HG03520 (cell line): ENCODE results near the gene EBF4.

Experiments used
- ATAC-seq: cut with Tn5 transposase; IDR thresholded peaks from one replicate; pipeline ENCODE4 v1.9.1; 2021; ENCODE audit warnings: mild to moderate bottlenecking, moderate library complexity; ENCODE audit not compliant: unreplicated experiment

EBF4 gene

GRCh38 chr20:2698912-2699311 lies 6.3 kb downstream of the EBF4 start:
- no peak for ATAC-seq

- ATAC-seq = no peak
These were observed 7.3 kb downstream of the EBF4 start for GRCh38 chr20:2699775-2700413.

DNA sequence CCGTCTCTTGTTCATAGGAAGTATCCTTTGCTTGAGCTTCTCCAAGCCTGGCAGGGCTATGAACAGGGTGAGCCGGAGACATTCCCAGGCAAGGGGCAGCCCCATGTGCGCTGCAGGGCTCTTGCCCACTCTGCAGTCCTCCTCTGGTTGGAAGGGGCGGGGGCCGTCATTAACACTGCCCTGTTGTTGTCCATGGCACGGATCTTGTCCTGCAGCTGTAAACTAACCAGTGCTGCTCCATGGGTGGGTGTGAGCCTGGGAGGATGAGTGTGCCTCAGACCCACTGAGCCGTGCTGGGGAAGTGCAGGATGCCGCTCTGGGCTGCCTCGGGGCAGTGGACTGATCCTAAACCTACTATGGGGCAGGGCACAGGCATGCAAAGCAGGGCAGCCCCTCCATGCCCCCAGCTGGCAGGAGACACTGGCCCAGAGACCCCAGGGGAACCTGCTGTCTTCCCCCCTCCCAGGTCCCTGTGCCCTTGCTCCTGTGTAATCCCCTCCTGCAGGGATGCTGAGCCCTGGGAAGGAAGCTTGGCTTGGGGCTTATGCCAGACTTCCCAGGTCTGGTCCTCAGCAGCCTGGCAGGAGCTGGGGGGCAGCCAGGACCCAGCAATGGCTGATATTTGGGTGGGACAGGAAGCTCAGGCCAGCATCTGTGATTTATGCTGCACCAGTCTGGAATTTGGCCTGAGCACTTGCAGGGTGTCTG lies 8.5 kb downstream of the EBF4 start:
- ATAC-seq = no peak

- no peak for ATAC-seq
These were observed 9.1 kb downstream of the EBF4 start for GRCh38 chr20:2701671-2702081.

DNA sequence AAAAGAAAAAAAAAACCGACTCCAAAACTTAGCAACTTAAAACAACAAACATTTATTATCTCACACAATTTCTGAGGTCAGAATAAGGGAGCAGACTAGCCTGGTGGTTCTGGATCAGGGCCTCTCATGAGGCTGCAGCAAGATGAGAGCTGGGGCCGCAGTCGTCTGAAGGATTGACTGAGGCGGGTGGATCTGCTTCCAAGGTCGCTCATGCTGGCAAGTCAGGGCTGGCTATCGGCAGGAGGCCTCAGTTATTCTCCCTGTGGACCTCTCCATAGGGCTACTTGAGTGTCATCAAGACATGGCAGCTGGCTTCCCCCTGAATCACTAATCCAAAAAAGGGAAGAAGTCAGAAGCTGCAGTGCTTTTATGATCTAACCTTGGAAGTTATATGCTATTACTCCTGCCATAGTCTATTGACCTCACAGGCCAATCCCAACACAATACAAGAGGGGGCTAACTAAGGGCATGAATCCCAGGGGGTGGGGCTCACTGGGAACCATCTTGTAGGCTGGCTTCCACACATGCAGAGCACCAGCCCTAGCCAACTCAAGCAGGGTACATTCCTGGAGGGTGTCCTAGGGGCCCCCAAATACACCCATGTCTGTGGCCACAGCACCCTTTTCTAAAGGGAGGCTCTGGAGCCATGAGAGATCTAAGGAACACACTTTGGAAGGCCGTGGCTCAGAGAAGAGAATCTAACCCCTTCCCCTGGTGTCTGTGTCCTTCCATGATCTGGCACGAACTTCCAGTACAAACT lies 11.3 kb downstream of the EBF4 start:
- ATAC-seq = no peak

DNA sequence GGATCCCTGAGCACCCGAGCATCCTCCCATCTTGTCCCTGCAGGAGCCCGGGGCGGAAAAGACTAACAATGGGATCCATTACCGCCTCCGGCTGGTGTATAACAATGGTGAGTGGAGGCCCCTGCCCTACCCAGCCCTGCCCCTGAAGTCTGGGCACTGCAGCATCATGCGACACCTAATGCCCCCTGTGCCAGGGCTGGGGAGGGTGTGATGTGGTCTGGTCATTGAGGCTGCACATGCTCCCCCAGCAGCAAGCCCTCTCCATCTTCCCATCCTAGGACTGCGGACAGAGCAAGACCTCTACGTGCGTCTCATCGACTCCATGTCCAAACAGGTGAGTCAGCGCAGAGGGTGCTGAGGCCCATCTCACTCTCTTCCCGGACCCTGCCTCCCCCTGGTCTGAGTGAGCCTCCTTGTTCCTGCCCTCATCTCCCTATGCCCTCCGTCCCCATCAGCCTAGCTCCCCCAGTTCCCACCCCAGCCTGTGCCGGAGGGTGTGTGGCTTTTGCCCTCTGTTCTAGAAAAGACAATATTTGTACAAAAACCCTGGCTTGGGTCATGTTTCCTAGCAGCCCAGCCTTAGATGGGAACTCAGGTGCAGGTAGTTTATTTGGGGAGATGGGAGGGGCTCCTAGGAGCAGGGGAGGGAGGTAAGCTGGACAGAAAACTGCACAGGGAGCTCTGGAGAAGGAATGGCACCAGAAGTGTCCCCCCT lies 13.5 kb downstream of the EBF4 start:
- no peak for ATAC-seq

- no peak for ATAC-seq
These were observed 14.2 kb downstream of the EBF4 start for GRCh38 chr20:2706688-2707352.

DNA sequence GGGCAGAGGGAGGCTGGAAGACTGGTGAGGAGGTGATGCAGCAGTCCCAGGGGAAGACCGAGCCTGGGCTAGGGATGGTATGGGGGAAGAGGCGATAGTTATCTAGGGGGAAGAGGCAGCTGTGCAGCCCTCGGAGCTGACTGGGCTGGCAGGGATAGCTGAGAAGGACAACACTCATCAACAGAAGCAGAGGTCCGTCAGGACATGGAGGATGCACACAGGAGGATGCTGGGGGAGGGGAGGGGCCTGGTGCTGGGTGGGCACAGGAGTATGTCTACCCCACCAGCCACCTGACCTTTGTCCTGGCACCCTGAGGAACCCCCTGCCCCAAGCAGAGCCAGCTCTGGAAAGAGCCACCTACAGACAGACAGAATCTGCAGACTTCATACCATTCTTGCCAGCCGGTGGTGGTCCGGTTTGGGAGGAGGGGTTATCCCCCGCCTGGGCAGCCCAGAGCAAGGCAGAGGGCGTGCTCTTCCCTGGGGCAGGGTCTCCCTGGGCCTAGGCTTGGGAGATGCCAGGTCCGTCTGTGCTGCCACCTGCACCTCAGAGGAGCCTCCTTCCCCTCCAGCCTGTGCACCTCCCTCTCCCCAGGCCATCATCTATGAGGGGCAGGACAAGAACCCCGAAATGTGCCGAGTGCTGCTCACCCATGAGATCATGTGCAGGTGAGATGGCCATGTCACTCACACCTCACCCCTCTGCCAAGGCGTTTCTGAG lies 14.9 kb downstream of the EBF4 start:
- ATAC-seq = no peak

DNA sequence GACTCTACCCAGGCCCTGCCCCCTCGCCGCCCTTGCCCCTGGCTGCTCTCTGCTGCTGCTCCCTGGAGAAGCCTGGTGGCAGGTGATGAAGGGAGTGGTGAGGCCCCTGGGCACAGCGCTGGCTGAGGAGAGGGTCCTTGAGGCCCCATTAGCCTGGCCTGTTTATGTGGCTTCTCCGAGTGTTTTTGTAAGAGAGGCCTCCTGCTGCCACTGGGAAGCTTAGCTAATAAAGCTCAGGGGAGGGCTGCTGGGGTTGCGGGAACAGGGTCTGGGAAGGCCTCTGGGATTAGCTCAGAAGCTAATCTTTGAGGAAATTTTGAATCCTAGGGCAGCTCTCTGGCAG lies 15.5 kb downstream of the EBF4 start:
- ATAC-seq = no peak

GRCh38 chr20:2708665-2709064 lies 16.1 kb downstream of the EBF4 start:
- ATAC-seq = no peak

GRCh38 chr20:2709205-2709981 lies 16.8 kb downstream of the EBF4 start:
- ATAC-seq = no peak

DNA sequence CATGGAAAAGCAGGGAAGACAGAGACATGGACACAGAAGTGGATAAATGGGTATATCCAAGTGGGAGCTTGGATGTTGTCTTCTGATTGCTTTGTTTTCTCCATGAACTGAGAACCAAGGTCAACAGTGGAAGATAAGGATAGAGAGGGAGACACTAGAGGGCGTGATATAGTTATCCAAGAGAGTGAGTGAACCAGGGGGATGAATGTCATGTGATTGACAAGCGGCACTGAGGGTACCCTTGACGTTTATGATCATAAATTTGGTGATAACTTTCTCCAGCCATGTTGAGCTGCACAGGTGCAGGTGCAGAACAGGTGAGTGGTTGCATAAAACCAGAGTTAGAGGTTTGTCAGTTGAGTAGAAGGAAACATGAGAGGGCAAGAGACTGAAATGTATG lies 20.7 kb downstream of the EBF4 start:
- no peak for ATAC-seq

GRCh38 chr20:2729251-2729713 lies 36.7 kb downstream of the EBF4 start:
- no peak for ATAC-seq

DNA sequence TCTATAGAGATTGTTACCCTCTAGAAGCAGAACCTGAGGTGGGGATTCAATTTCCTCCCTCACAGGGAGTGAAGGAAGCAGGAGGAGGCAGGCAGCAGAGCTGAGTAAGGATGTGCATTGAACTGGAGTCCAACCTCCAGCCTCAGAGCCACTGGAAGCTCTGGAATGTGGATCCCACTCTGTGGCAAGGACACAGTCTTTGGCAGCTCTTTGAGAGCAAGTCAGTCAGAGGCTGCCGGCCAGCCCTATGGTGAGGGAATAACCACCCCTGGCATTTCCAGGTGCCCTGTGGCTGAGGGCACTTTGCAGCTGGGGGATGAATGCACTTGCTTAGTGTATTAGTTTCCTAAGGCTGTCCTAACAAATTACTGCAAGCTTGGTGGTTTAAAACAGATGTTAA lies 37.2 kb downstream of the EBF4 start:
- ATAC-seq = no peak

- no peak for ATAC-seq
These were observed 42.3 kb downstream of the EBF4 start for GRCh38 chr20:2734899-2735298.

GRCh38 chr20:2736441-2736840 lies 43.9 kb downstream of the EBF4 start:
- no peak for ATAC-seq

GRCh38 chr20:2738331-2739041 lies 45.9 kb downstream of the EBF4 start:
- no peak for ATAC-seq

- ATAC-seq = no peak
These were observed 46.4 kb downstream of the EBF4 start for GRCh38 chr20:2739042-2739398.

- ATAC-seq = no peak
These were observed 48.1 kb downstream of the EBF4 start for GRCh38 chr20:2740702-2741101.
